Peyer's patch (tissue), 4 donors: ENCODE results near the gene TERT. TPM values are rescaled to one million over a fixed set of nuclear protein-coding genes. Genes with fewer than 3 reads are reported as not detected.
"Not testable (repeated sequence)": the region's sequence is repeated elsewhere in the genome, so short reads cannot be mapped to it uniquely, and the experiment has no call there.

Experiments
- DNase-seq, 3 donors: peaks; one replicate each; pipeline ENCODE4 v3.0.0-alpha.2; 2017 to 2019
- H3K27ac ChIP-seq, 4 donors: fragments of 200-600 bp; sonication (generic); one replicate each; pipeline ENCODE4 v1.5.1; 2016 to 2019
- H3K27me3 ChIP-seq, 2 donors: fragments of 200-600 bp; sonication (generic); one replicate each; pipeline ENCODE4 v1.5.1; 2019
- H3K36me3 ChIP-seq, 3 donors: fragments of 200-600 bp; sonication (generic); one replicate each; pipeline ENCODE4 v1.5.1; 2016 to 2019
- H3K4me1 ChIP-seq, 4 donors: fragments of 200-600 bp; sonication (generic); one replicate each; pipeline ENCODE4 v1.5.1; 2016 to 2019
- H3K4me3 ChIP-seq, 4 donors: fragments of 200-600 bp; sonication (generic); 1 replicate in 3 of 4; 2 replicates in 1 of 4; pipeline ENCODE4 v1.5.1; 2016 to 2019; ENCODE audit warnings: mild to moderate bottlenecking in 1 of 4
- H3K9me3 ChIP-seq, 4 donors: fragments of 200-600 bp; sonication (generic); one replicate each; pipeline ENCODE4 v1.5.1; 2016 to 2019; ENCODE audit warnings: mild to moderate bottlenecking in 1 of 4
- POLR2A ChIP-seq, 2 donors: fragments of 450-650 bp; IDR thresholded peaks; one replicate each; pipeline ENCODE4 v1.5.1; 2017; ENCODE audit warnings: antibody characterized with exemption in 2 of 2, mild to moderate bottlenecking in 2 of 2, moderate library complexity in 2 of 2
- total RNA-seq, 4 donors: library from RNA; depleted of rRNA; stranded (reverse); fragments of >200 nt; gene quantifications; one replicate each; pipeline ENCODE4 v1.1.0, GENCODE V29; 2016
- TF ChIP-seq, protein P1 (sequence below), 6 experiments: fragments of 450-650 bp in 4 of 6; fragments of 200-600 bp in 2 of 6; sonication (generic) in 1 of 6; IDR thresholded peaks; one replicate each; pipeline ENCODE4 v1.5.1; 2017 to 2019; ENCODE audit warnings: antibody characterized with exemption in 6 of 6, mild to moderate bottlenecking in 3 of 6, moderate library complexity in 1 of 6

The TERT gene
- total RNA-seq, 4 donors from 2014 or later, result 0.70 to 6.6 (median 1.6) TPM

DNA sequence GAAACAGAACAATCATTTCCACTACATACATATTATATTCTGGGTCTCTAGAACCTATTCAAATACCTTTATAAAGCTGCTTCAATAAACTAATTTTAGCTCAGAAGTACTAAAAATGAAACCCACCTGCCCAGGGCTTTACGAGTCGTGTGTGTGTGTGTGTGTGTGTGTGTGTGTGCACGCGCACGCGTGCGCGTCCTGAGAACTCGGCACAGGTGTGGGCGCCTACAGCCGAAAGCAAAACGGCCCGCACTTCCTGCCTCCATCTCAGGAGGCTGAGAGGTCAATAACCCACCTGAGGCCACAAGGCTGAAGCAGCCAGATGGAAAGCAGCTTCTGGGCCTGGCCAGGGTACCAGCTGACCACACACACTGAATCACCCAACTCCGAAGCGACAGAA, 47.0 kb upstream of the TERT start:
- H3K4me3 ChIP-seq, result no peak overlapping the region
- H3K9me3 ChIP-seq, result no peaks in the 10 kb centered on the region
- peaks cover 0 to 62% (median 0%) of the 10 kb centered on the region in 3 donors for H3K36me3 ChIP-seq
- peak; percentile 11 to 62 (median 39) for DNase-seq
- no peak for TF ChIP-seq POLR2A (IDR thresholded peaks at IDR 0.05)
- TF ChIP-seq, protein P1, sequence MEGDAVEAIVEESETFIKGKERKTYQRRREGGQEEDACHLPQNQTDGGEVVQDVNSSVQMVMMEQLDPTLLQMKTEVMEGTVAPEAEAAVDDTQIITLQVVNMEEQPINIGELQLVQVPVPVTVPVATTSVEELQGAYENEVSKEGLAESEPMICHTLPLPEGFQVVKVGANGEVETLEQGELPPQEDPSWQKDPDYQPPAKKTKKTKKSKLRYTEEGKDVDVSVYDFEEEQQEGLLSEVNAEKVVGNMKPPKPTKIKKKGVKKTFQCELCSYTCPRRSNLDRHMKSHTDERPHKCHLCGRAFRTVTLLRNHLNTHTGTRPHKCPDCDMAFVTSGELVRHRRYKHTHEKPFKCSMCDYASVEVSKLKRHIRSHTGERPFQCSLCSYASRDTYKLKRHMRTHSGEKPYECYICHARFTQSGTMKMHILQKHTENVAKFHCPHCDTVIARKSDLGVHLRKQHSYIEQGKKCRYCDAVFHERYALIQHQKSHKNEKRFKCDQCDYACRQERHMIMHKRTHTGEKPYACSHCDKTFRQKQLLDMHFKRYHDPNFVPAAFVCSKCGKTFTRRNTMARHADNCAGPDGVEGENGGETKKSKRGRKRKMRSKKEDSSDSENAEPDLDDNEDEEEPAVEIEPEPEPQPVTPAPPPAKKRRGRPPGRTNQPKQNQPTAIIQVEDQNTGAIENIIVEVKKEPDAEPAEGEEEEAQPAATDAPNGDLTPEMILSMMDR (IDR thresholded peaks at IDR 0.05), result no peak
- peak overlapping the region in 1 of 4 donors; percentile 42 for H3K27ac ChIP-seq
- H3K4me1 ChIP-seq, result peaks cover 6 to 48% (median 8%) of the 10 kb centered on the region in 4 donors
- H3K27me3 ChIP-seq, result no peaks in the 10 kb centered on the region

DNA sequence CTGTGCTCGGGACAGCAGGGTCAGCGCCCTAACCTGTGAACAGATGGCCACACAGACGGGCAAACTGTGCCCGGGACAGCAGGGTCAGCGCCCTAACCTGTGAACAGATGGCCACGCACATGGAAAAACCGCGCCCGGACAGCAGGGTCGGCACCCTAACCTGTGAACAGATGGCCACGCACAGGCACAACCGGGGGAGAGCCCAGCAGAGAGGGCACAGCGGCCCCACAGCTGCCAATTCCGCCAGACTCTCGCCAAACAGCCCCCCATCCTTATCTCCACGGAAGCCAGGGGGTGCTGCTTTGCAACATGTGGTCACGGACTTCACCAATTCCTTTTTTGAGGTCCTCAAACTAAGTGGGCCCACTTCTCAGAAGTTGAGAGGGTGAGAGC, 44.9 kb upstream of the TERT start:
- H3K9me3 ChIP-seq, H3K27ac ChIP-seq, H3K27me3 ChIP-seq, H3K4me3 ChIP-seq: not testable (repeated sequence)
- Histone ChIP-seq H3K4me1 (peaks cover 0 to 57% (median 8%) of the 10 kb centered on the region in 4 donors), H3K36me3 (peaks cover 0 to 82% (median 0%) of the 10 kb centered on the region in 3 donors)
- DNase-seq, result peak in 1 of 3 donors; percentile 30

DNA sequence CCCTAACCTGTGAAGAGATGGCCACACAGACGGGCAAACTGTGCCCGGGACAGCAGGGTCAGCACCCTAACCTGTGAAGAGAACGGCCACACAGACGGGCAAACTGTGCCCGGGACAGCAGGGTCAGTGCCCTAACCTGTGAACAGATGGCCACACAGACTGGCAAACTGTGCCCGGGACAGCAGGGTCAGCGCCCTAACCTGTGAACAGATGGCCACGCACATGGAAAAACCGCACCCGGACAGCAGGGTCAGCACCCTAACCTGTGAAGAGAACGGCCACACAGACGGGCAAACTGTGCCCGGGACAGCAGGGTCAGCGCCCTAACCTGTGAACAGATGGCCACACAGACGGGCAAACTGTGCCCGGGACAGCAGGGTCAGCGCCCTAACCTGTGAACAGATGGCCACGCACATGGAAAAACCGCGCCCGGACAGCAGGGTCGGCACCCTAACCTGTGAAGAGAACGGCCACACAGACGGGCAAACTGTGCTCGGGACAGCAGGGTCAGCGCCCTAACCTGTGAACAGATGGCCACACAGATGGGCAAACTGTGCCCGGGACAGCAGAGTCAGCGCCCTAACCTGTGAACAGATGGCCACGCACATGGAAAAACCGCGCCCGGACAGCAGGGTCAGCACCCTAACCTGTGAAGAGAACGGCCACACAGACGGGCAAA, 44.4 kb upstream of the TERT start:
- H3K27me3 ChIP-seq, H3K4me3 ChIP-seq, H3K9me3 ChIP-seq, H3K27ac ChIP-seq: not testable (repeated sequence)
- H3K36me3 ChIP-seq, result peaks cover 0 to 87% (median 0%) of the 10 kb centered on the region in 3 donors
- DNase-seq, result peak in 1 of 3 donors; percentile 10
- H3K4me1 ChIP-seq, result peaks cover 0 to 56% (median 8%) of the 10 kb centered on the region in 4 donors

DNA sequence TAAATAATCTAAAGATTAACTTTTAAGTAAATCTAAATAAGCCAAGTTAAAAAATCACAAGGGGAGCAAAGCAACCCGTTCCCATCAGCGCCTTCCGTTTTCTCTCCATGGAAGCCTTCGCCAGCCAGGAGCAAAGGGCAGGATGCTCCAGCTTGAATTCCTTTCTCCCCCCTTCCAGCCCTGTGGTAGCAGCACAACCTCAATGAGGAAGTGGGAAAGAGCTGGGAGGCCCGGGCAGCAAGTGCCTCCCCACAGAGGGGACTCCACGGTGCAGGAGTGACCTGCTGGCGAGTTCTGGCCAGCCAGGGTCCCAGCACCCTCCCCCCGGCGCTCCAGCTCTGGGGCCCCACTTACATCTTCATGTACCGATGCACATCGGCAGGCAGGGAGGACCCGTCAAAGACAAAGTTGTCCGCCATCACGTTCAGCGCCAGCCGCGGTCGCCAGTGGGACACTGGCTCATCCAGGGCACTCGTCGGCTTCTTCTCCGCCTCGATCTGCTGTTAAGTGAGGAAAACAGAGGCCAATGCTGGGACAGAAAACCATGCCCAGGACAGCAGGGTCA, 43.7 kb upstream of the TERT start:
- Histone ChIP-seq H3K27ac (no peak overlapping the region), H3K27me3 (no peaks in the 10 kb centered on the region), H3K9me3 (no peaks in the 10 kb centered on the region), H3K4me1 (peaks cover 0 to 49% (median 6%) of the 10 kb centered on the region in 4 donors), H3K36me3 (peaks cover 0 to 94% (median 0%) of the 10 kb centered on the region in 3 donors), H3K4me3 (no peak overlapping the region)
- TF ChIP-seq, protein P1 (IDR thresholded peaks at IDR 0.05), result no peak
- TF ChIP-seq POLR2A (IDR thresholded peaks at IDR 0.05), result no peak
- DNase-seq, result peak in 1 of 3 donors; percentile 43

DNA sequence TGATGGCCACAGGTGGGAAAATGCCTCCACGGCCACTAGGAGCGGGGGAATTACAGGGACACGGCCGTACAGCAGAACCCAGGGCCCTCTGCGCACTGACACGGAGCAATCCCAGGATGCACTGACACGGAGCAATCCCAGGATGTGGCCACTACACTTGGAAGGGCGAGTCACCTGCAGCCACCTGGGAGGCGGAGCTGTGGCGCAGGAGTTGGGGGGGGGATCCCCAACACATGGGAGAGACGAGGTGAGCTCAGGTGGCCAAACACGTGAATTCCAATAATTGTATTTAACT, 43.3 kb upstream of the TERT start:
- Histone ChIP-seq H3K9me3 (no peaks in the 10 kb centered on the region), H3K27ac (no peak overlapping the region), H3K27me3 (no peaks in the 10 kb centered on the region), H3K4me3 (no peak overlapping the region), H3K4me1 (peaks cover 0 to 45% (median 2%) of the 10 kb centered on the region in 4 donors), H3K36me3 (peaks cover 0 to 96% (median 0%) of the 10 kb centered on the region in 3 donors)
- no peak for TF ChIP-seq POLR2A (IDR thresholded peaks at IDR 0.05)
- TF ChIP-seq, protein P1 (IDR thresholded peaks at IDR 0.05), result no peak
- peak in 1 of 3 donors; percentile 26 for DNase-seq

DNA sequence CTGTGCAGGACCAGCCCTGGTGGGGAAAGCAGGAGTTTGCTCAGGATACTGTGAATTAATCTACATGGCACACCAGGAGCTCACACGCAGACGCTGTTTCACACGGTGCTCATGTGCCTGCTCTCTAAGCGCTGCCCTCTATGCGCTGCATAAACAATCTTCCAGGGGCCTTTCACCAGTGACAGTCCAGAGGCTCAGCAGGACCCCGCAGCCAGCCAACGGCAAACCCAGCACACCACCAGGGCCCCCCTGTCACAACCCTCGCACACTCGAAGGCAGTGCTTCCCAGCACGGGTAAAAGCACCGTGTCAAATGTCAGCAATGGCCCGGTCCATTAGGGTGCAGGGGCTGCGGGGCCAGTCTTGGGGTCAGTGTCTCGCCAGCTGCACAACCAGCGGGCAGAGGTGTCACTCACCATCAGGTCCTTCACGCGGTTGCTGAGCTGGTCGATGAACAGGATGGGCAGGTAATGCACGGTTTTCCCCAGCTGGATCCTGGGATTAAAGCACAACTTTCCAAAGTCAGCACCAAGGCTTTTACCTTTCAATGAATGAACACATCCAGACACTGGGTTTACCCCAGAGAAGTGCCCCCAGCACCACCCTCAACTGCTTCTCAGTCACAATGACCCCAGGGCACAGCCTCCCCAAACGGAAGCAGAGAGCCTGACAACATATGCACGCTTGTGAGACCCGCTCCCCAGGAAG, 42.8 kb upstream of the TERT start:
- TF ChIP-seq POLR2A (IDR thresholded peaks at IDR 0.05), result no peak
- TF ChIP-seq, protein P1 (IDR thresholded peaks at IDR 0.05), result no peak
- Histone ChIP-seq H3K4me1 (peaks cover 0 to 40% (median 2%) of the 10 kb centered on the region in 4 donors), H3K27me3 (no peaks in the 10 kb centered on the region), H3K4me3 (no peak overlapping the region), H3K27ac (peak overlapping the region in 2 of 4 donors; percentile 69 to 83), H3K9me3 (no peaks in the 10 kb centered on the region), H3K36me3 (peaks cover 0 to 92% (median 0%) of the 10 kb centered on the region in 3 donors)
- DNase-seq, result no peak
